ENCODE results near the gene FAM20B.
"Not testable (repeated sequence)": the region's sequence is repeated elsewhere in the genome, so short reads cannot be mapped to it uniquely, and the experiment has no call there.

FAM20B gene

GRCh38 chr1:179030683-179031082 is 5.0 kb downstream of the FAM20B start:
- no peaks in the 10 kb centered on the region for H3K27me3 Mint-ChIP-seq
- H3K36me3 Mint-ChIP-seq (ENCODE audit: low read depth): peaks cover 5% of the 10 kb centered on the region
- intact Hi-C loops (cut with micrococcal nuclease): no loop called here
- H3K27ac Mint-ChIP-seq: no peak overlapping the region
- H3K4me3 Mint-ChIP-seq: no peak overlapping the region
- peaks cover 71% of the 10 kb centered on the region for H3K4me1 Mint-ChIP-seq (ENCODE audit: low read depth)
- H3K9me3 Mint-ChIP-seq: no peaks in the 10 kb centered on the region

GRCh38 chr1:179031284-179031683 is 5.6 kb downstream of the FAM20B start:
- Mint-ChIP-seq H3K27ac (no peak overlapping the region), H3K4me1 (ENCODE audit: low read depth) (peaks cover 77% of the 10 kb centered on the region), H3K27me3 (no peaks in the 10 kb centered on the region), H3K4me3 (no peak overlapping the region), H3K9me3 (no peaks in the 10 kb centered on the region), H3K36me3 (ENCODE audit: low read depth) (peaks cover 5% of the 10 kb centered on the region)
- intact Hi-C loops (cut with micrococcal nuclease): no loop called here

GRCh38 chr1:179031855-179032513 is 6.3 kb downstream of the FAM20B start:
- H3K4me1 Mint-ChIP-seq (ENCODE audit: low read depth): peaks cover 79% of the 10 kb centered on the region

GRCh38 chr1:179034720-179035119 is 9.0 kb downstream of the FAM20B start:
- peak overlapping the region; percentile 25 for H3K27ac Mint-ChIP-seq
- H3K27me3 Mint-ChIP-seq: no peaks in the 10 kb centered on the region
- H3K4me3 Mint-ChIP-seq: no peak overlapping the region
- intact Hi-C loops (cut with micrococcal nuclease): no loop called here
- H3K4me1 Mint-ChIP-seq (ENCODE audit: low read depth): peaks cover 69% of the 10 kb centered on the region
- H3K36me3 Mint-ChIP-seq (ENCODE audit: low read depth): no peaks in the 10 kb centered on the region
- no peaks in the 10 kb centered on the region for H3K9me3 Mint-ChIP-seq

More at GRCh38 chr1:179031855-179032513, 6.3 kb downstream of the FAM20B start:
- intact Hi-C loops (cut with micrococcal nuclease): no loop called here
- Mint-ChIP-seq H3K4me3 (no peak overlapping the region), H3K36me3 (ENCODE audit: low read depth) (no peaks in the 10 kb centered on the region), H3K27me3 (no peaks in the 10 kb centered on the region), H3K9me3 (no peaks in the 10 kb centered on the region), H3K27ac (no peak overlapping the region)

- intact Hi-C loops (cut with micrococcal nuclease): no loop called here
- no peak overlapping the region for H3K4me3 Mint-ChIP-seq
- no peaks in the 10 kb centered on the region for H3K9me3 Mint-ChIP-seq
- H3K4me1 Mint-ChIP-seq (ENCODE audit: low read depth): peaks cover 55% of the 10 kb centered on the region
- peaks cover 11% of the 10 kb centered on the region for H3K36me3 Mint-ChIP-seq (ENCODE audit: low read depth)
- no peaks in the 10 kb centered on the region for H3K27me3 Mint-ChIP-seq
- H3K27ac Mint-ChIP-seq: no peak overlapping the region
Observed at GRCh38 chr1:179036844-179037465, 11.3 kb downstream of the FAM20B start.

- no peaks in the 10 kb centered on the region for H3K27me3 Mint-ChIP-seq
- H3K4me3 Mint-ChIP-seq: no peak overlapping the region
- H3K27ac Mint-ChIP-seq: no peak overlapping the region
- intact Hi-C loops (cut with micrococcal nuclease): no loop called here
- H3K36me3 Mint-ChIP-seq (ENCODE audit: low read depth): peaks cover 13% of the 10 kb centered on the region
- no peaks in the 10 kb centered on the region for H3K9me3 Mint-ChIP-seq
- H3K4me1 Mint-ChIP-seq (ENCODE audit: low read depth): peaks cover 49% of the 10 kb centered on the region
Observed at GRCh38 chr1:179038528-179039281, 13.0 kb downstream of the FAM20B start.

GRCh38 chr1:179039502-179040174 is 13.9 kb downstream of the FAM20B start:
- intact Hi-C loops (cut with micrococcal nuclease); H3K4me3 Mint-ChIP-seq; H3K27ac Mint-ChIP-seq; H3K9me3 Mint-ChIP-seq; H3K27me3 Mint-ChIP-seq: not testable (repeated sequence)
- Mint-ChIP-seq H3K4me1 (ENCODE audit: low read depth) (peaks cover 40% of the 10 kb centered on the region), H3K36me3 (ENCODE audit: low read depth) (peaks cover 22% of the 10 kb centered on the region)

GRCh38 chr1:179040175-179040551 is 14.5 kb downstream of the FAM20B start:
- H3K27me3 Mint-ChIP-seq; intact Hi-C loops (cut with micrococcal nuclease); H3K9me3 Mint-ChIP-seq; H3K27ac Mint-ChIP-seq; H3K4me3 Mint-ChIP-seq: not testable (repeated sequence)
- Mint-ChIP-seq H3K4me1 (ENCODE audit: low read depth) (peaks cover 35% of the 10 kb centered on the region), H3K36me3 (ENCODE audit: low read depth) (peaks cover 24% of the 10 kb centered on the region)

- Mint-ChIP-seq H3K27me3 (no peaks in the 10 kb centered on the region), H3K4me3 (no peak overlapping the region), H3K27ac (no peak overlapping the region), H3K36me3 (ENCODE audit: low read depth) (peaks cover 29% of the 10 kb centered on the region), H3K9me3 (no peaks in the 10 kb centered on the region), H3K4me1 (ENCODE audit: low read depth) (peaks cover 21% of the 10 kb centered on the region)
- intact Hi-C loops (cut with micrococcal nuclease): no loop called here
Observed at GRCh38 chr1:179042087-179042486, 16.4 kb downstream of the FAM20B start.

- peaks cover 29% of the 10 kb centered on the region for H3K36me3 Mint-ChIP-seq (ENCODE audit: low read depth)
- peaks cover 21% of the 10 kb centered on the region for H3K4me1 Mint-ChIP-seq (ENCODE audit: low read depth)
- H3K4me3 Mint-ChIP-seq: no peak overlapping the region
- no peak overlapping the region for H3K27ac Mint-ChIP-seq
- H3K27me3 Mint-ChIP-seq: no peaks in the 10 kb centered on the region
- H3K9me3 Mint-ChIP-seq: no peaks in the 10 kb centered on the region
- intact Hi-C loops (cut with micrococcal nuclease): no loop called here
Observed at GRCh38 chr1:179042700-179043099, 17.0 kb downstream of the FAM20B start.

- intact Hi-C loops (cut with micrococcal nuclease): no loop called here
- Mint-ChIP-seq H3K9me3 (no peaks in the 10 kb centered on the region), H3K4me1 (ENCODE audit: low read depth) (peaks cover 18% of the 10 kb centered on the region), H3K36me3 (ENCODE audit: low read depth) (peaks cover 29% of the 10 kb centered on the region), H3K27ac (no peak overlapping the region), H3K4me3 (no peak overlapping the region), H3K27me3 (no peaks in the 10 kb centered on the region)
Observed at GRCh38 chr1:179043266-179043665, 17.6 kb downstream of the FAM20B start.

- Mint-ChIP-seq H3K4me3 (no peak overlapping the region), H3K27me3 (no peaks in the 10 kb centered on the region), H3K36me3 (ENCODE audit: low read depth) (peaks cover 29% of the 10 kb centered on the region), H3K4me1 (ENCODE audit: low read depth) (peaks cover 12% of the 10 kb centered on the region), H3K9me3 (no peaks in the 10 kb centered on the region), H3K27ac (no peak overlapping the region)
- intact Hi-C loops (cut with micrococcal nuclease): no loop called here
Observed at GRCh38 chr1:179043907-179044306, 18.2 kb downstream of the FAM20B start.

- Mint-ChIP-seq H3K27ac (no peak overlapping the region), H3K27me3 (no peaks in the 10 kb centered on the region), H3K4me1 (ENCODE audit: low read depth) (peaks cover 10% of the 10 kb centered on the region), H3K4me3 (no peak overlapping the region), H3K36me3 (ENCODE audit: low read depth) (peaks cover 35% of the 10 kb centered on the region), H3K9me3 (no peaks in the 10 kb centered on the region)
- intact Hi-C loops (cut with micrococcal nuclease): no loop called here
Observed at GRCh38 chr1:179046808-179047635, 21.3 kb downstream of the FAM20B start.

All from dendritic cell treated with granulocyte-macrophage colony-stimulating factor and Interleukin-4, amounts not matched to agents 40 ng/mL and 50 ng/mL, for 4 days (primary cell).